GM12892 (cell line): ENCODE results near the gene SMYD3.

Experiments
- POLR2A ChIP-seq: IDR thresholded peaks from 2 replicates; pipeline ENCODE4 v1.6.1; 2011; ENCODE audit warnings: low read depth, low read length, control low read depth
- TAF1 ChIP-seq: IDR thresholded peaks from 2 replicates; pipeline ENCODE4 v1.6.1; 2011; ENCODE audit warnings: low read depth, mild to moderate bottlenecking, control low read depth, low read length, borderline replicate concordance

DNA sequence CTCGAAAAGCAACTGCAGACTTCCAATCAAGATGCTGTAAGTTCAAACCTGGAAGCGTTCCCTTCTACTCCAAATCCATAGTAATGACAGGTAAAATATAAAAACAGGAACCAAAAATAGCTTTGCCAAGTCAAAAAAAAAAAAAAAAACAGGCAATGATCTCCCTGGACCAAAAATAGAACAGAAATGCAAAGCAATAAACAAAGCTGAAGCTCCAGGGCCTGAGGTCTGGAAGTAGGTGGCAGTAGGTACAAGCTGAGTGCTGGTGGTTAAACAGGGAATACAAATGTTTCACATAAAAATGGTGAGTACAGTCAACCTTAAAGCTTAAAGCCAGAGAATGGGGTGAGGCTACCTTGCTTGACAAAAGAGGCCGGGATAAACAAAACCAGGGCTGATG, 610.8 kb downstream of the SMYD3 start:
- TF ChIP-seq POLR2A (no peak), TAF1 (no peak)
